ENCODE data around the gene COL4A1. TPM values are rescaled to one million over a fixed set of nuclear protein-coding genes. Genes with fewer than 3 reads are reported as not detected.

COL4A1 gene
- polyA plus RNA-seq, 1 of the 3 experiments (the other 2 are of a cell fraction): 30.3 TPM

GRCh38 chr13:110346661-110347067 lies 39.7 kb upstream of the COL4A1 start:
- ChIA-PET CTCF (no interaction called here), POLR2A (no interaction called here)
- peaks cover 14 to 26% of the 10 kb centered on the region in 2 experiments; a peak in 2 of 4 replicates for H3K4me1 ChIP-seq (ENCODE audit: control insufficient read depth in 1 of 2, insufficient read depth in 2 of 2, low read depth in 1 of 2, low read length in 1 of 2)
- 97% methylated on average over 17 of the region's 17 CpGs for WGBS (ENCODE audit: low lambda C conversion rate)
- H2AFZ ChIP-seq (ENCODE audit: low read depth): no peak overlapping the region
- no peaks in the 10 kb centered on the region for H3K9me2 ChIP-seq
- peaks cover 0 to 20% of the 10 kb centered on the region in 2 experiments for H3K36me3 ChIP-seq (replicated peaks in 1 of 2; ENCODE audit: control insufficient read depth in 1 of 2, insufficient read depth in 2 of 2, low read length in 1 of 2)
- H3F3A ChIP-seq (replicated peaks; ENCODE audit: insufficient read depth): peaks cover 44% of the 10 kb centered on the region
- H3K4me3 ChIP-seq (ENCODE audit: low read depth in 2 of 2, low read length in 1 of 2): no peak overlapping the region
- H3K4me2 ChIP-seq: no peak overlapping the region
- H4K20me1 ChIP-seq (ENCODE audit: insufficient read depth): no peaks in the 10 kb centered on the region
- H3K9me3 ChIP-seq: no peaks in the 10 kb centered on the region
- TF ChIP-seq ZBTB33 (IDR thresholded peaks at IDR 0.05; ENCODE audit: borderline replicate concordance, low read depth) (no peak), MEF2A (IDR thresholded peaks at IDR 0.05; ENCODE audit: borderline replicate concordance, low read depth) (no peak), CHD2 (IDR thresholded peaks at IDR 0.05; ENCODE audit: low read length, partially characterized antibody) (no peak), RFX5 (IDR thresholded peaks at IDR 0.05; ENCODE audit: low read length) (no peak), RCOR1 (IDR thresholded peaks at IDR 0.05; ENCODE audit: low read length) (no peak), MXI1 (IDR thresholded peaks at IDR 0.05; ENCODE audit: low read depth, low read length) (no peak), YY1 (IDR thresholded peaks at IDR 0.05; ENCODE audit: low read depth) (no peak), FOXJ3 (CRISPR knock-in tag; IDR thresholded peaks at IDR 0.05) (no peak), FOXM1 (IDR thresholded peaks at IDR 0.05; ENCODE audit: low read depth) (no peak), JUND (IDR thresholded peaks at IDR 0.05) (no peak), FOSL2 (IDR thresholded peaks at IDR 0.05; ENCODE audit: borderline replicate concordance, low read depth) (no peak), NRF1 (IDR thresholded peaks at IDR 0.05; ENCODE audit: low read depth, low read length) (no peak), POLR2AphosphoS5 (IDR thresholded peaks at IDR 0.05; ENCODE audit: low read depth, low read length) (no peak)
- 0 out of 2 replicates have a peak overlapping the region, but pooled peaks have one; percentile 15 for H3K9ac ChIP-seq
- no peak for DNase-seq
- H3K79me2 ChIP-seq (ENCODE audit: insufficient read depth): peaks cover 83% of the 10 kb centered on the region
- no peaks in the 10 kb centered on the region for H3K27me3 ChIP-seq (ENCODE audit: insufficient read depth)
- H3K27ac ChIP-seq (ENCODE audit: low read depth in 2 of 2, low read length in 1 of 2): peak overlapping the region in 1 of 2 experiments; percentile 88; a peak in 2 of 4 replicates

GRCh38 chr13:110345701-110346100 lies 38.7 kb upstream of the COL4A1 start:
- Histone ChIP-seq H3K4me1 (ENCODE audit: control insufficient read depth in 1 of 2, insufficient read depth in 2 of 2, low read depth in 1 of 2, low read length in 1 of 2) (peaks cover 21 to 24% of the 10 kb centered on the region in 2 experiments; a peak in 3 of 4 replicates), H3K79me2 (ENCODE audit: insufficient read depth) (peaks cover 83% of the 10 kb centered on the region), H3K9me2 (no peaks in the 10 kb centered on the region), H2AFZ (ENCODE audit: low read depth) (no peak overlapping the region), H3F3A (replicated peaks; ENCODE audit: insufficient read depth) (peaks cover 44% of the 10 kb centered on the region), H3K27me3 (ENCODE audit: insufficient read depth) (no peaks in the 10 kb centered on the region), H3K9ac (no peak overlapping the region), H3K4me2 (no peak overlapping the region), H4K20me1 (ENCODE audit: insufficient read depth) (no peaks in the 10 kb centered on the region), H3K27ac (ENCODE audit: low read depth in 2 of 2, low read length in 1 of 2) (peak overlapping the region in 1 of 2 experiments; percentile 88; a peak in 2 of 4 replicates), H3K9me3 (no peaks in the 10 kb centered on the region), H3K4me3 (ENCODE audit: low read depth in 2 of 2, low read length in 1 of 2) (no peak overlapping the region), H3K36me3 (replicated peaks in 1 of 2; ENCODE audit: control insufficient read depth in 1 of 2, insufficient read depth in 2 of 2, low read length in 1 of 2) (peaks cover 0 to 20% of the 10 kb centered on the region in 2 experiments)
- POLR2A ChIA-PET: no interaction called here
- CTCF ChIA-PET: no interaction called here
- TF ChIP-seq RXRA (IDR thresholded peaks at IDR 0.05; ENCODE audit: borderline replicate concordance, low read depth) (no peak), ELF1 (IDR thresholded peaks at IDR 0.05) (no peak), MXI1 (IDR thresholded peaks at IDR 0.05; ENCODE audit: low read depth, low read length) (no peak), YY1 (IDR thresholded peaks at IDR 0.05; ENCODE audit: low read depth) (no peak), RAD21 (IDR thresholded peaks at IDR 0.05; ENCODE audit: low read length) (no peak), SMC3 (IDR thresholded peaks at IDR 0.05; ENCODE audit: low read depth, low read length) (no peak), TAF1 (IDR thresholded peaks at IDR 0.05; ENCODE audit: borderline replicate concordance, low read depth, low read length) (no peak), USF2 (IDR thresholded peaks at IDR 0.05; ENCODE audit: borderline replicate concordance, low read depth, low read length) (no peak), IRF3 (IDR thresholded peaks at IDR 0.05; ENCODE audit: low read depth, low read length) (no peak), EZH2phosphoT487 (IDR thresholded peaks at IDR 0.05; ENCODE audit: borderline replicate concordance, low read depth) (no peak), POLR2AphosphoS5 (IDR thresholded peaks at IDR 0.05; ENCODE audit: low read depth, low read length) (no peak), MAX (IDR thresholded peaks at IDR 0.05; ENCODE audit: low read depth) (no peak), RCOR1 (IDR thresholded peaks at IDR 0.05; ENCODE audit: low read length) (no peak), SIN3A (IDR thresholded peaks at IDR 0.05; ENCODE audit: borderline replicate concordance, low read depth, low read length) (no peak), TCF12 (IDR thresholded peaks at IDR 0.05) (no peak), GATA2 (CRISPR knock-in tag; IDR thresholded peaks at IDR 0.05) (no peak), MEF2A (IDR thresholded peaks at IDR 0.05; ENCODE audit: borderline replicate concordance, low read depth) (no peak)
- 94% methylated on average over 3 of the region's 4 CpGs for WGBS (ENCODE audit: low lambda C conversion rate)
- DNase-seq: no peak
